Measurements from ENCODE around the gene NCBP2L. TPM values are rescaled to one million over a fixed set of nuclear protein-coding genes. Genes with fewer than 3 reads are reported as not detected.

Gene NCBP2L
- not detected in 2 replicates for total RNA-seq

GRCh38 chrX:107777536-107777832 lies at the start of gene NCBP2L:
Gene NCBP2L (plus strand): TSS chrX:107777733. CDS start chrX:107794221, 16,488 bp downstream.

GRCh38 chrX:107775734-107776511 lies 1.6 kb upstream of the NCBP2L start, which contains the start of gene TSC22D3:
Gene TSC22D3 (minus strand): TSS chrX:107775787. CDS start chrX:107775419, 368 bp downstream.

GRCh38 chrX:107825698-107826237 lies 48.2 kb downstream of the NCBP2L start, which contains the start of gene MID2:
Gene MID2 (plus strand): TSS chrX:107825866. CDS start chrX:107826427, 561 bp downstream.

Other genes with a start within 250 kb of the NCBP2L start
- 29.1 and 29.9 TPM in 2 replicates for gene PRPS1, start 149.2 kb upstream of the NCBP2L start, total RNA-seq
- gene TSC22D3, start 1.9 kb upstream of the NCBP2L start, total RNA-seq = 9.5 and 15.5 TPM in 2 replicates
- gene MID2, start 48.1 kb downstream of the NCBP2L start, total RNA-seq = 33.9 and 34.2 TPM in 2 replicates
- not detected in 2 replicates for gene TEX13B, start 204.6 kb downstream of the NCBP2L start, total RNA-seq